ENCODE results near the gene COL23A1.

COL23A1 gene

DNA sequence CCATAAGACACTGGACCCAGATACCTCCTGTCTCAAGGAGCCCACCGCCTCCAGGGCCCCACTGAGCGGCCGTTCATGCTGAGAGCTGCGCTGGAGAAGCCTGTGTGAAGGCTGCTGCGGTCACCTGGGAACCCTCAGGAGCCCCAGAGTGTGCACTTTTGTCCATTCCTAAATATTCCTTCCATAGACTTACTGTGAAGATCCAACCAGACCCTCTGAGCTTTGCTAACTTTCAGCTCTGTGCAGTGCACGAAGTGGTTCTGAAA lies 119.5 kb downstream of the COL23A1 start:
- no peak for DNase-seq

DNA sequence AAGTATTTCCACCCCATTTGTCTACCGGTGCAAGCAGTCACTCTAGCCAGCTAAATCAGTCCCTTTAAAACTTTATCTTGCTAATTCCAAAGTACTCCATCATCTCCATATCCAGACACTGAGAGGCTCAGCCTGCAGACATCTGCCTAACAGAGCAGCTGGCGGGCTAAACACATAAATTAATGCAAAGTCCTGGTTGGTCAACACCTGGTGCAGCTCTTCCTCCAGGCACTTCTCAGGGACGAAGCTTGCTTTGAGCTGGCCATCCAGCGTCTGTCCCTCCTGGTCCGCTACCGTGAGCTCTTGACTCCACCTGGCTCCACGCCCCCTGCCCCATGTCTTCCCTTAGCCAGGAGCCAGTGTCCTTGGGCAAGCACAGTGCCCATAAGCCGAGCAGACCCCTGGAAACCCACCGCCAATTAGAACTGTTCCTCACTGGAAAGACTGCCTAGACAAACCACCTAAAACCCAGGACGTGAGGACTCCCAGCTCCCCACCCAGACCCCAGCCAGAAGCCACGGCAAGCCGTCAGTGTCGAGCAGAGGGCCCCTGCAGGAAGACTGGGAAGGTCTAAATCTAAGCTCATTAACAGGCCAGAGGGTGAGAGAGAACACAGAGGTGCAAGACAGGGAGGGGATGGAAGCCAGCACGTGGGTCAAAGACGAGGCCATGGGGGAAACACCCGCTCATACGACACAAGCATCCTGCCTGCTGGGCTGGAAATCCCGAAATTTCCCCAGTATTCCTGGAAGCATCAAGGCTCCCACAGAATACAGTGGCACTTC lies 120.0 kb downstream of the COL23A1 start:
- no peak for DNase-seq

DNA sequence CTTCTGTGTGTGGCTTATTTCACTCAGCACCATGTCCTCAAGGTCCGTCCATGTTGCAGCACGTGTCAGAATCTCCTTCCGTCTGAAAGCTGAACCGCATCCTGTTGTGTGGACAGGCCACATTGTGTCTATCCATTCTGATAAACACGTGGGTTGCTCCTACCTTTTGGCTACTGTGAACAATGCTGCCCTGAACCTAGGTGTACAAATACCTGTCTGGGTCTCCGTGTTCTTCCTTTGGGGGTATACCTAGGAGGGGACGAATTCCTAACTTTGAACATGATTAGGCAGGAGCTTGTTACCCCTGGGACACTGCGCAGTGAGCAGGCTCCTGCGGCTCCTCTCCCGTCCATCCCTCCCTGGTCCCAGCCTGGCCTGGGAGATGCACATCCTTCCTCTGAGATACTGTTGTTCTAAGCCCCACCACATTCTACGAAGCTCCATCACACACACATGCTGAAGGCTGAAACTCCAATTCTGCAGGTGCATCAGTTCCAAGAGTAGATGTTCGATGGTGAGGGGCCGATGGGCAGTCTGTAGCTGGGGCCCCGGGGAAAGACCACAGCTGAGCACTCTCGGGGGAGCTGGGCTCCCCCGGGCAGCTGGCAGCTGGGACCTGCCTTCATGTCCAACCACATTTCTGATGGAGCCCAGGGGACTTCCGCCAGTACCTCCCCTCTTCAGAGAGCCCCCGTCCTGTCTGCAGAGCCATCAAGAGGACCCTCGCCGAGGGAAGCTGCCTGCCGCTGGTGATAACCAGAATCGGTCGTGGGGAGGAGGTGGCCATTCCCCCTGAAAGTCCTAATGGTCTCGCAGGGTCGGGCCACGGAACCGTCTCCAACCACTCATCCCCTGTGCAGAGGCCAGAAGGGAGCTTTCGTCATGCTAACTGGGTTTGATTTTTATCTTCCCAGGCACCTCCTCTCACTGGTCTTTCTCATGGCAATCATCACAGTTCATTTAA lies 120.9 kb downstream of the COL23A1 start:
- no peak for DNase-seq

GRCh38 chr5:178468196-178468685 lies 122.0 kb downstream of the COL23A1 start:
- DNase-seq: no peak

GRCh38 chr5:178467568-178468195 lies 122.5 kb downstream of the COL23A1 start:
- no peak for DNase-seq

- DNase-seq: no peak
These were observed 123.0 kb downstream of the COL23A1 start for GRCh38 chr5:178467205-178467567.

- DNase-seq: no peak
These were observed 123.9 kb downstream of the COL23A1 start for GRCh38 chr5:178466342-178466741.

DNA sequence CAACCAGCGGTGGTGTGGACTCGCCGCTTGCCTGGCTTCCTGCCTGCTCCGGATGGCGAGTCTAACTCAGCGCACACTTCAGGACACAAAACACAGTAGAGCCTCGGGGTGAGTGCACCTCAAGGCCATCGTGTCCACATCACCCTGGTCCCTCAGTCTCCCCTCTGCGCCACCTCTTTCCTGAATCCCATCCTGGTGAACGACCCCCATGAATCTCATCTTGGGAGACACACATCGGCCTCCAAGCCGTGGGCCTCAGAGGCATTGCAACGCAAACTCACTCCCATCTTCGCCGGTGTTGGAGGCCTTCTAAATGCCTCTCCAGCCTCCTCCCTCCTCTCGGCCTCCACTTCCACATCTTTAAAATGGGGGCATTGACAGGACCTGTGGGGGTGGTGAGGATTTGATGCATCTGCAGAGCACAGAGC lies 124.3 kb downstream of the COL23A1 start:
- DNase-seq: no peak

DNA sequence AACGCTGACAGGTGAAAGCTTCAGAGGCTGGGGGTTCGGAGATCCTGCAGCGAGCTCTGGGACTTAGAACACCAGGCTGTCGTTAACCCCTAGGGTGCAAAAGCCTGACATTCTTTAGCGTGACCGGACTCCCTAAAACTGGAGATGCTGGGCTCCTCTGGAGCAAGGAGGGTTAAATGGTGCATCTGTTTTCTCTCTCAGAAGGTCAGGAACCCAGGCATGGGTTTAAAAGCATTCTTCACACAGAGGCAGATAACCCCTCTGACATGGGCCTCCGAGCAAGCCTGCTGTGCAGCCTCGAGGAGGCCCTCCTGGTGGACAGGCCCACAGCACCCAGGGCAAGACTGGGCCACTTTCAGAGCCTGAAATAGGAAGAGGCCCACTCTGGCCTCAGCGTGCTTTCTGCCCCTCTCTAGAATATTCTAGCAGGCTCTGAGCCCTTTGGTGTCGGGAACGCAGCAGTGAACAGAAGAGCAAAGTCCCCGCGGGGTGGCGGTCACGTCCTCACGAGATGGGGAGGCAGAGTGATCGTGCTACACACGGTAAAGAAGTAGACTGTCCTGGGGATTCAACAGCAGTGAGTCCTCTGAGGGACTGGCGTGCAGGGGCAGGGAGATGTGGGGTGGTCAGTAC lies 124.8 kb downstream of the COL23A1 start:
- DNase-seq: no peak

DNA sequence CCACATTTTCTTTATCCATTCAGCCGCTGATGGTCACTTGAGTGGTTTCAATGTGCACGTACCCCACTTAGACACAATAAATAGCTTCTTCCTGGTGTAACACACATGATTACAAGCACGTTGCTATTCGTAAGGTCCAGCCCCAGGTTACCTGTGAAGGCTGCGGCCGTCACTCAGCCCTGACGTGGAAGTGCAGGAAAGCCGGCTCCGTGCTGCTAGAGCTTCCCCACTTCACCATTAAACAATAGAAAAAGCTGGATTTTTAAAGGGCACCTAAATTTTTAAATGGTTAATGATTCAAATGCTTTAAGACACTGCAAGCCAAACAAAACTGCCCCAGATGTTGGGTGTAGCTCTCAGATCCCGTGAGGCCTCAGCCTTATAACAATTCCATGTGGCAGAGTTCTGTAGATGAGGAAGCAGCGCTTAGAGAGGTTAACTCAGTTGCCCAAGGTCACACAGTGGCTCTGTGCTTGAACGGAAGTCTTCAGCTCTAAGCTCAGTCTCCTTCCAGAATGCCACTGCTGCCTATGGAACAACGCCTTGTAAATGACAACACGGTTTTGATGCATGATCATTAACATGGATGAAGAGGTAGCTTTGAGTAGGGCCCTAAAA lies 125.7 kb downstream of the COL23A1 start:
- no peak for DNase-seq

DNA sequence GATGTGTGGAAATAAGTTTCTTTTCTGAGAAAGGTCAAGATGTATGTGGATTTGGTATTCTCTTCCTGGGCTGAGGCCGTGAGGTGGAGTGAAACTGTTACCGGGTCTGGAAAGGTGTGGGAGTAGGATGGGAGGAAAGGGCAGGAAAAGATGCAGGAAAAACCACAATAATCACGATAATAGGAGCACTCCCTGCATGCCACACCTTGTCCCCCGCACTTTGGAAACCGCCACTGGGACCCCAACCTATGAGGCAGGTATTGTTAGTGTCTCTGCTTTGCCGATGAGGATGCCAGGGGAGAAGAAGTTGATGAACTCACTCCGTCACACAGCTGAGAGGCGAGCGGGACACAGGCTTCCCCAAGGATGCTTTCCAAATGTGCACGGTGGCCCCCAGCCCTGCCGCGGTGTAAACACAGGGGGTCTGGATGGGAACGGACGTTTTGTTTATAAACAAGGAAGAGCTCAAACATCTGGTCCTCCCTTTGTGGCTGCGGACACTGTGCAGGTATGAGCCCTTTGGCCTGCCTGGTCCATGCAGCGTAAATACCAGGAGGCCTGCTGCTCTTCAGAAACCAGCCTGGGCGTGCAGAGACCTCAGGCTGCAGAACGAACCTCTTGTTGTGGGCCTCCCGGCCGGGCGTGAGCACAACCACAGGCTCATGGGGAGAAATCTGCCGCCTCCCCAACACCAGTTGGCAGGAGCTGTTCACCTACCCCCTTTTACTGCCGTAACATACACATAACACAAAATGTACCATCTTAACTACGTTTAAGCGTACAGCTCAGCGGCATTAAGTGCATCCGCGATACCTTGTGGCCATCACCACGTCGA lies 126.7 kb downstream of the COL23A1 start:
- DNase-seq: no peak

- no peak for DNase-seq
These were observed 127.4 kb downstream of the COL23A1 start for GRCh38 chr5:178462816-178463215.

- no peak for DNase-seq
These were observed 128.1 kb downstream of the COL23A1 start for GRCh38 chr5:178462076-178462475.

DNA sequence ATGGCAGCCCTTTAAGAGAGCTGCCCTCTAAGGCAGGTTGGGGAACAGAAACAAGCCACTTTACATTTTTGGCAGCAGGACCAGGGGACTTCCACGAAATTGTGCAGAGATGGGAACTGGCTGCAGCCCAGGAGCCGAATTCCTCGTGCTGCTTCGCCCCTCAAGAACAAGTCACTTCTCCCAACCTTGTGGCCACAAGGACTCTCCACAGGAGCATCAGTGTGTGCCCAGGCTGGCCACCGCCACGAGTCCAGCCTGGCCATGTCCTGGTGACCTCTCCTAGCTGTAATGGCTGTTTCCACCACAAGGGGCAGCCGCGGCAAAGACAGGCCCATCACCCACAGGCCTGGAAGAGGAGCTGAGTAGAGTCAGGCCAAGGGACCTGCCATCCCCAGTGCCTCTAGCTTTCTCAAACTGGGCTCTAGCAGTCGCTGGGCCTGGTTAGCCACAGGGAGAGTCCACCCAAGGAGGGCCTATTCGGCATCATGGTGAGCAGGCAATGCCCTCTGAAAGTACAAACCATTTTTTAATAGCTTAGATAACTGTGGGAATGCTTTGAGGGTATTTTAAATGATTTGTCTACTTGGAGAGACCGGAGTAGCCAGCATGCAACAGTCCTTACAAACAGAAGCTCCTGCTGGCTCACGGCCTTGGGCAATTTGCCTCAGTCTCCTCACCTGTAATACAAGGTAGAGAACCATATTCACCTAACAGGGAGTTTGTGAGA lies 129.0 kb downstream of the COL23A1 start:
- peak; percentile 43 for DNase-seq

DNA sequence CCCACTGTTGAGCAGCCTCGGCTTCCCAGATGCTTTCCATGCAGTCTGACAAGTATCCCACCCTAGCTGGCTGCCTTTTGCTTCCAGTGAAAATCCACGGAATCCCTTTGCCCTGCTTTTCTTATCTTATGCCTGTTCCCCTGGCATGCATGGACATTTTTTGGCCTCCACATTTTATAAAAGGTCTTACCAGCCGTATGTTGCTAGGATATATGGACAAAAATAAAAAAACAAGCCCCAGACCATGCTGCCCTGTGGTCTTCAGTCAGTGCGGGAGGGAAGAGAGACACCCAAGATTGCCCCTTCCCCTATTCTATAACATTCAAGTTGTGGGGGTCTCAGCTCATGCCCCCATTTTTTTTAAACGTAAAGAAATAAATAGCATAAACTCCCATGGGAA lies 129.6 kb downstream of the COL23A1 start:
- no peak for DNase-seq

DNA sequence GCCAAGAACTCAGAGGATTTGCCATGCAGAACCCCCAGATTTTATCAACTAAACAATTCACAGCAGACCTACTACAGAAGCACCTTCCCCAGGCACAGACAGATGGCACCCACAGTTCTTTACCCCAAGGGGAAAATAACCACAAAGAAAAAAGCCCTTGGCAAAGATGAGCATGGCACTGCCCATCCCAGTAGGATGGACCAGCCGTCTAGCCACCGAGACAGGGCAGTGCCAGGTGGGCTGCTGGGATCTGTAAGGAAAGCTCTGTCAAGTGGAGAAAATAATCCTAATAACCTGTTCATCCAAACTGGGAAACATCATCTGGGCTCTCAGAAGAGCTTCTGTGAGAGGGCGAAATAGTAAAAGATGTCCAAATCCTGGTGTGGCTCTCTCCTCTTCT lies 130.0 kb downstream of the COL23A1 start:
- DNase-seq: no peak

- no peak for DNase-seq
These were observed 132.1 kb downstream of the COL23A1 start for GRCh38 chr5:178458140-178458539.

- DNase-seq: no peak
These were observed 132.7 kb downstream of the COL23A1 start for GRCh38 chr5:178457471-178457870.

GRCh38 chr5:178455480-178455835 lies 134.7 kb downstream of the COL23A1 start:
- DNase-seq: no peak

GRCh38 chr5:178454821-178455479 lies 135.2 kb downstream of the COL23A1 start:
- no peak for DNase-seq

GRCh38 chr5:178454303-178454702 lies 135.9 kb downstream of the COL23A1 start:
- DNase-seq: no peak

Data from stimulated activated CD4-positive, alpha-beta T cell treated with anti-CD3 and anti-CD28 coated beads, Interleukin-4, amount 100 ng/mL, for 1 hour (primary cell).